Left ventricle myocardium inferior (tissue), 1 donor: ENCODE measurements around the gene DNAAF2. TPM values are rescaled to one million over a fixed set of nuclear protein-coding genes. Genes with fewer than 3 reads are reported as not detected.
"Not testable (repeated sequence)": the region's sequence is repeated elsewhere in the genome, so short reads cannot be mapped to it uniquely, and the experiment has no call there.

Experiments
- DNase-seq: peaks from one replicate; pipeline ENCODE4 v3.0.0-alpha.2; 2020
- H3K27ac ChIP-seq: fragments of 200-600 bp; replicated peaks from 2 replicates; pipeline ENCODE4 v1.8.0; 2021
- H3K27me3 ChIP-seq: fragments of 200-600 bp; 2 replicates; pipeline ENCODE4 v1.8.0; 2021; ENCODE audit warnings: low read depth
- H3K36me3 ChIP-seq: fragments of 200-600 bp; 2 replicates; pipeline ENCODE4 v1.8.0; 2021
- H3K4me1 ChIP-seq: fragments of 200-600 bp; 2 replicates; pipeline ENCODE4 v1.8.0; 2021
- H3K4me3 ChIP-seq: fragments of 200-600 bp; 2 replicates; pipeline ENCODE4 v1.8.0; 2021; ENCODE audit warnings: mild to moderate bottlenecking, moderate library complexity
- H3K9me3 ChIP-seq: fragments of 200-600 bp; replicated peaks from 2 replicates; pipeline ENCODE4 v1.8.0; 2021
- CTCF ChIP-seq: fragments of 200-600 bp; IDR thresholded peaks from 2 replicates; pipeline ENCODE4 v1.8.0; 2021; ENCODE audit warnings: antibody characterized with exemption, mild to moderate bottlenecking, borderline replicate concordance
- intact Hi-C: fragments of 100-400 bp; cut with micrococcal nuclease; formaldehyde crosslinking; loops from one replicate; pipeline ENCODE4 v1.11.0; 2022
- total RNA-seq: library from RNA; stranded (reverse); fragmentation: NEBNext Ultra II Directional; extraction: Animal tissue kit (Norgen Biotek cat#: 25700); gene quantifications from one replicate; pipeline ENCODE4 v1.2.1, GENCODE V29; 2021
- donor health status: DM: no; HTN: yes; CAD: no; lungs with severe emphysema.

DNAAF2 gene
- total RNA-seq, 1 donor from 2014 or later: 6.2 TPM

GRCh38 chr14:49620182-49621113, 14.6 kb downstream of the DNAAF2 start, which contains the start of the genes MGAT2 and RPL36AL:
MGAT2 (plus strand) TSS chr14:49620799; CDS start chr14:49621269, 470 bp downstream.
RPL36AL (minus strand) TSS chr14:49620626; CDS start chr14:49619104, 1,522 bp downstream.
- Histone ChIP-seq H3K4me1 (peaks cover 60% of the 10 kb centered on the region), H3K36me3 (peaks cover 22% of the 10 kb centered on the region), H3K4me3 (peak within 1 kb of the TSS; percentile 84), H3K9me3 (no peaks in the 10 kb centered on the region), H3K27me3 (no peaks in the 10 kb centered on the region), H3K27ac (peak within 1 kb of the TSS; percentile 95)
- peak; percentile 49 for TF ChIP-seq CTCF
- DNase-seq: peak; percentile 99
- intact Hi-C loops: loop anchor here (2.0 kb wide), 1 partner anchor 34 kb away; the partner anchor contains the start of gene RPS29

DNA sequence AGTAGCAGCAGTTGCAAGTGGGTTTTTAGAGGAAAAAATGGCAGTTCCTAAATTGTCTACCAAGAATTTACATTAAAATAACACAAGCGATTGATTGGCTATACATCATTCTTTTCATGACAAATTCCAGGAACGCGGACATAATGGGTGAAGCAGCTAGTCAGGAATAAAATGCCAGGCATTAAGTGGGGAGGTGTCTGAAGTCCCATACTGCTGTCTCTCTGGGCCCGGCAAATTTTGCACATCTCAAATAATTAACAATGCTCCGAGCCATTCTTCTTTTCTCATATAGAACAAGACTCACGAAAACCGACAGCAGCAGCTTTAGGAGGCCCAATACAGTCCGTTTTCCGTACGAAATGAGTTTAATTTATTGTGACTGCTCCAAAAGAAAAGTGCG, 15.3 kb downstream of the DNAAF2 start:
- Histone ChIP-seq H3K4me1 (peaks cover 60% of the 10 kb centered on the region), H3K27ac (peak overlapping the region; percentile 95), H3K4me3 (peak overlapping the region; percentile 84), H3K27me3 (no peaks in the 10 kb centered on the region), H3K9me3 (no peaks in the 10 kb centered on the region), H3K36me3 (peaks cover 22% of the 10 kb centered on the region)
- TF ChIP-seq CTCF: no peak
- intact Hi-C loops: loop anchor here (2.0 kb wide), 1 partner anchor 33 kb away; the partner anchor contains the start of gene RPS29
- DNase-seq: no peak

- DNase-seq, H3K27me3 ChIP-seq, H3K9me3 ChIP-seq, intact Hi-C loops: not testable (repeated sequence)
- peak overlapping the region; percentile 84 for H3K4me3 ChIP-seq
- H3K27ac ChIP-seq: peak overlapping the region; percentile 95
- peaks cover 22% of the 10 kb centered on the region for H3K36me3 ChIP-seq
- H3K4me1 ChIP-seq: peaks cover 60% of the 10 kb centered on the region
Measured at GRCh38 chr14:49619273-49619672, 15.8 kb downstream of the DNAAF2 start.

- H3K4me3 ChIP-seq: no peak overlapping the region
- intact Hi-C loops: no loop called here
- no peak for DNase-seq
- no peaks in the 10 kb centered on the region for H3K9me3 ChIP-seq
- no peak for TF ChIP-seq CTCF
- peaks cover 22% of the 10 kb centered on the region for H3K36me3 ChIP-seq
- no peaks in the 10 kb centered on the region for H3K27me3 ChIP-seq
- H3K4me1 ChIP-seq: peaks cover 47% of the 10 kb centered on the region
- no peak overlapping the region for H3K27ac ChIP-seq
Measured at GRCh38 chr14:49617852-49618519, 17.1 kb downstream of the DNAAF2 start.

- no peak for DNase-seq
- no peak for TF ChIP-seq CTCF
- Histone ChIP-seq H3K4me1 (peaks cover 25% of the 10 kb centered on the region), H3K27me3 (no peaks in the 10 kb centered on the region), H3K36me3 (peaks cover 22% of the 10 kb centered on the region), H3K27ac (no peak overlapping the region), H3K9me3 (no peaks in the 10 kb centered on the region), H3K4me3 (no peak overlapping the region)
- intact Hi-C loops: no loop called here
Measured at GRCh38 chr14:49615776-49616175, 19.3 kb downstream of the DNAAF2 start.
